ENCODE measurements around the gene SH2D5. TPM values are rescaled to one million over a fixed set of nuclear protein-coding genes. Genes with fewer than 3 reads are reported as not detected.
"Not testable (repeated sequence)": the region's sequence is repeated elsewhere in the genome, so short reads cannot be mapped to it uniquely, and the experiment has no call there.

SH2D5 gene
- total RNA-seq, 1 experiment from 2014 or later, result 0.24 TPM

DNA sequence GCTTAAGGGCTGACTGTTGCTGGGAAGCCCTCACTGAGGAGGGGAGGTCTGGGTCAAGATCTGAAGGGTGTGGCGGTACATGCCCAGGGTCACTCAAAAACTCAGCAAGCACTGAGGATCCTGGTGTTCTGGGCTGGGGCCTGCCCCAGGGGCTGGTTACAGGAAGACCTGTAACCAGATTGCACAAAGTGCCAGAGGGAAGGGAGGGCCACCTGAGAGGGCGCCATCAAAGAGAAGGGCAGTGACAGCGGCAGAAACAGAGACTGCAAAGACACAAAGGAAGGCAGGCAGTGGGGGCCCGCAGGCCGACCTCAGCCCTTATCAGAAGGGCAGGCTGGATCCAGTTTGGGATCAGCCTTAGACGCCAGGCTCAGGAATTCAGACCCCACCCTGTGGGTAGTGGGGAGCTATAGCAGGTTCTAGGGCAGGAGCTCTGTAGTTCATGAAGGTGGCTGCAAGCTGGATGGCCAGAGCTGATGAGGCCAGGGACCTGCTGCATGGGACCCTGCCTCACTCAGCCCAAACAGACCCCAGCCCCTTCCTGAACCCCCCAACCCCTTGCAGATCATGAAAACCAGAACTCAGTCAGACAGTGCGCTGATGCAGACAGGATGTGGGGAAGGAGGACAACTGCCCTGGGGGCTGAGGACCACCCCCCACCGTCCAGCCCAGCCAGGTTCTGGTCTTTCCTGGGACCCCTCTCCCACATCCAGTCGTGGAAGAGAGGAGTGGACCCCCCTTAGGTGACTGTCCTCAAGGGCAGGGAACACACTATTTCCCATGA lies 3.9 kb downstream of the SH2D5 start:
- no peak for DNase-seq (ENCODE audit: low read depth)

GRCh38 chr1:20727746-20728316 lies 4.7 kb downstream of the SH2D5 start:
- no peak for DNase-seq (ENCODE audit: low read depth)

GRCh38 chr1:20726932-20727745 lies 5.4 kb downstream of the SH2D5 start:
- no peak for DNase-seq (ENCODE audit: low read depth)

GRCh38 chr1:20726118-20726911 lies 6.2 kb downstream of the SH2D5 start:
- DNase-seq (ENCODE audit: low read depth), result no peak

GRCh38 chr1:20725189-20726117 lies 7.0 kb downstream of the SH2D5 start:
- peak; percentile 62 for DNase-seq (ENCODE audit: low read depth)

DNA sequence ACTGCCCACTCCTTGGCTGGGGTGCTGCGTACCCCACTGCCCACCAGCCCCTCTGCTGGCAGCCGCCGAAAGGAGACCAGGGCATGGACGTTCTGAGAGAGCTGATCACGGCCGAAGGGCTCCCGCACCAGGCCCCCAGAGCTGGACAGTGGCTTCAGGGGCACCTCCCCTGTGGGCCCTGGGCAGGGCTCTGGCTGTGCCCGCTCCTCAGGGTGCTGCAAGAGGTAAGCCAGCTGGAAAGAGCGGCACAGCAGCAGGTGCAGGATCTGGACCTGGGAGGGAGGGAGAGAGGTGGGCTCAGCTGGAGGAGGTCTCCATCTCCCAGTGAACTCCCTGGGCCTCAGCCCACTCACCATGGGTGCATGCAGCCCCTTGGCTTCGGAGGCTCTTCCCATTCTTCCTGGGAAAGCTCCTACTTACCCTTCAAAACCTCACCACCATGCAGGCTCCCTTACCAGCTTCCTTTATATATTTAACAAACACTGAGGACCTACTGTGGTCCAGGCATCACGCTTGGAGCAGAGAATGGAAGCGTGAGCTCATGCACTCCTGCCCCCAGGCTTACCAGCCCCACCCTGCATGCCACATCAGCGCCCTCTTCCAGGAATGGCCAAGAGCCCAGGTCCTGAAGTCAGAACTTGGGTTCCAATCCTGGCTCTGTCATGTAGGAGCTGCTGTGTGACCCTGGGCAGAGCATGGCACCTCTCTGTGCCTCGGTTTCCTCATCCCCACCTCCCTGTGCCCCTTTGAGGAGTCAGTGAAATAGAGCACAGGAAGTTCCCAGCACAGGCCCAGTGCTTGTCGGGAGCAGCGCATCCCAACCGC lies 7.9 kb downstream of the SH2D5 start:
- no peak for DNase-seq (ENCODE audit: low read depth)

DNA sequence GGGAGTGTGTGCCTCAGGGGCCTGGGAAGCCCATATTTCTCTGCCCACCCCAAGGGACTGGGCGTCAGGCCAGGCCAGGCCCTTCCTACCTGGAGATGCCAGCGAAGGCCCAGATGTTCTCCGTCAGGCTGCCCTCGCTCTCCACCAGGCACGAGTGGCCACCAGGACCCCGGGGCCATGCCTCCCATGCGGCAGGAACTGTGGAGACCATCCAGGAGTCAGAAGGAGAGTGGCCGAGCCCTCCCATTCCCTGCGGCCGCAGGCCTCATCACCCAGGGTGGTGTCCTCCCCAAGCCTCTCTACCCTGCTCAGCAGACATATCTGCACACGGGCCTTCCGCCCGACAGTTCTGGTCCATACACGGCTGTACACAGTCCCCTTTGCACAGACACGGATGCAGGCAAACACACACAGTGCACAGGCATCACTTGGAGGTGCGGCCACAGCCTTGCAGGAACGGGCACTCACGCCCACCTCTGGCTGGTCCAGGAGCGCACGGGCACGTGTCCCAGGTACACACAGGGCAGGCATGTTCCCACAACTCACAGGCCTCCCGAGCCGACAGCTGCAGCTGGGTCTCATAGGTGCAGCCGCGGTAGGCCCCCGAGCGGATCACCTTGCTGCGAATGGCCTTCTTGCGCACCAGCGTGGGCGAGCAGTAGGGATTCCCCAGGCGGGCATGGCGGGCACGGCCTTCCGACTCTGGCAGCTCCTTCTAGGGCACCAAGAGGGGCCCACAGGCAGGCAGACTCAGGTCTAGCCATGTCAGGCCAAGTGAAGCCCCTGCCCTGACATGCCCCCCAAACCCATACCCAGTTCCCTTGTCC lies 8.8 kb downstream of the SH2D5 start:
- no peak for DNase-seq (ENCODE audit: low read depth)

DNA sequence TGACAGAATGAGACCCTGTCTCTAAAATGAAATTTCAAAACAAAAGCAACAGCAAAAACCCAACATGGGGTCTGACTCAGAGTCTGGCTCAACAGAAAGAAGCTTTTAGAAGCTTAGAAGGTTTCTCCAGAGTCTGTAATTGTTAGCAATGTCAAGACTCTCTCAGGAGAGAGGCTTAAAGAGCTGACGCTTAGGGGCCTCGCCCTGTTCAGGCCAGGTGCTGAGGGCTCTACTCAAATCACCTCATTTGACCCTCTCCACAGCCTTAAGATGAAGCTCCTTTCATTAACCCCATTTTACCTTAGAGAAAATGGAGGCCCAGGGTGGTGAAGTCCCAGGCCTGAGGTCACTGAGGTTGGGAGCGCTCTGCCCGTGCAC lies 9.4 kb downstream of the SH2D5 start:
- no peak for DNase-seq (ENCODE audit: low read depth)

GRCh38 chr1:20721117-20722061 lies 11.1 kb downstream of the SH2D5 start:
- DNase-seq (ENCODE audit: low read depth), result no peak

- no peak for DNase-seq (ENCODE audit: low read depth)
Measured at GRCh38 chr1:20720631-20721091, 11.8 kb downstream of the SH2D5 start.

GRCh38 chr1:20719871-20720620 lies 12.5 kb downstream of the SH2D5 start:
- no peak for DNase-seq (ENCODE audit: low read depth)

DNA sequence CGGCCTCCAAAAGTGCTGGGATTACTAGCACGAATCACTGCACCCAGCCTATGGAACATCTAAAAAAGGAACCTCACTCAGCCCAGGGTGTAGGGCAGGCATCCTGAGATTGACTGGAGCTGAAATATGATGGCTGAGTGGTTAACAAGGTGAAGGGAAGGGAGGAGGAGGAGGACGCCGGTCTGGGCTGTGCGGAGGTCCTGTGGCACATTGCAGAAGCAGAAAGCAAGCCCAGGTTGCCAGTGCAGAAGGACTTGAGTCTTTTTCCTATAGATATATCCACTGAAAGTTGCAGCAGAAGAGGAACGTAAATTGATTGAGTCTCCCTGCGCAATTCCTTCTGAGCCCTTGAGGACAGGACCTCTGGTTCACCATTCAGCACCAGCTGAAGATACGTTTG lies 13.2 kb downstream of the SH2D5 start:
- DNase-seq (ENCODE audit: low read depth), result no peak

- not testable (repeated sequence) for DNase-seq (ENCODE audit: low read depth)
Measured at GRCh38 chr1:20718343-20718882, 14.1 kb downstream of the SH2D5 start.

GRCh38 chr1:20717452-20718342 lies 14.8 kb downstream of the SH2D5 start, which contains the start of gene KIF17:
Gene KIF17, minus strand, starts transcription at chr1:20718007. Its CDS starts 301 bp downstream, at chr1:20717706.
- peak; percentile 67 for DNase-seq (ENCODE audit: low read depth)

DNA sequence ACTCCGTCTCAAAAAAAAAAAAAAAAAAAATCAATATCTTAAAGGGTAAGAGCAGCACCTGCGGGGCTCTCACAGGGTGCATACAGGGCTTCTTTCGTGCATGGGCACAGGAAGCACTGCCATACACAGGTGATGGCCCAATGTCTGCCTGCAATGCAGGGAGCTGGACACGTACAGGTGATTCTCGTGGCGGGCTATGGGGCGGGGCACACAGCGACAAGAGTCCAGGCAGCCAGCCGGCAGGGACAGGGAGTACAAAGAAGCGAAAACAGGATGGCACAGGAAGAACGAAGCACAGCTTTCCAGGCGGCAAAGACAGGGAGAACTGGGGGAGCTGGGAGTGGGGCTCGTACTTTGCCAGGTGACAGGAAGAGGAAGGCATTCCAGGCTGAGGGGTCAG lies 16.3 kb downstream of the SH2D5 start:
- DNase-seq (ENCODE audit: low read depth), result no peak

- no peak for DNase-seq (ENCODE audit: low read depth)
Measured at GRCh38 chr1:20715406-20715805, 17.1 kb downstream of the SH2D5 start.
